Caco-2 (cell line): Measurements from ENCODE around the gene EFNA2. TPM values are rescaled to one million over a fixed set of nuclear protein-coding genes. Genes with fewer than 3 reads are reported as not detected.

Experiments used
- BruUV-seq: library from RNA; stranded (reverse); fragments of 400-500 nt; replicated peaks from 2 replicates; lab custom pipeline; 2021; lab: Mats Ljungman, UMichigan
- CTCF ChIA-PET: fragments of 300-600 bp; sonication (Branson Sonifier 250); formaldehyde crosslinking; loops from one replicate; lab custom pipeline; 2022; ENCODE audit warnings: antibody characterized with exemption; lab: Charles Lee
- POLR2A ChIA-PET: fragments of 300-600 bp; sonication (Branson Sonifier 250); formaldehyde crosslinking; loops from one replicate; lab custom pipeline; 2022; ENCODE audit warnings: antibody characterized with exemption; lab: Charles Lee
- DNase-seq, 2 experiments: peaks; one replicate each; pipeline versions ENCODE4 v3.0.0 to v3.0.0-alpha.2; 2020 to 2022
- H3K27me3 ChIP-seq: replicated peaks from 2 replicates; pipeline ENCODE4 v1.6.0; 2011; ENCODE audit warnings: low read length; ENCODE audit not compliant: control insufficient read depth, insufficient read depth
- H3K36me3 ChIP-seq: 2 replicates; pipeline ENCODE4 v1.5.1; 2011; ENCODE audit warnings: low read length; ENCODE audit not compliant: control insufficient read depth, insufficient read depth
- H3K4me1 ChIP-seq: fragments of 250-450 bp; sonication (Bioruptor Pico); 2 replicates; pipeline ENCODE4 v1.5.1; 2020; ENCODE audit warnings: mild to moderate bottlenecking
- H3K4me3 ChIP-seq: 2 replicates; pipeline ENCODE4 v1.5.1; 2011; ENCODE audit warnings: low read depth, mild to moderate bottlenecking, control low read depth, low read length
- H3K9me3 ChIP-seq: fragments of 250-450 bp; sonication (Bioruptor Pico); 2 replicates; pipeline ENCODE4 v1.5.1; 2020; ENCODE audit warnings: mild to moderate bottlenecking, moderate library complexity
- H3K27ac Mint-ChIP-seq: one replicate; pipeline ENCODE4 v1.8.0; 2022; ENCODE audit warnings: mixed read lengths; ENCODE audit not compliant: unreplicated experiment
- H3K27me3 Mint-ChIP-seq: one replicate; pipeline ENCODE4 v1.8.0; 2022; ENCODE audit warnings: mixed read lengths; ENCODE audit not compliant: insufficient read depth, unreplicated experiment
- H3K36me3 Mint-ChIP-seq: one replicate; pipeline ENCODE4 v1.8.0; 2022; ENCODE audit warnings: mild to moderate bottlenecking, mixed read lengths; ENCODE audit not compliant: insufficient read depth, unreplicated experiment
- H3K4me1 Mint-ChIP-seq: one replicate; pipeline ENCODE4 v1.8.0; 2022; ENCODE audit warnings: low read depth, mixed read lengths; ENCODE audit not compliant: unreplicated experiment
- H3K4me3 Mint-ChIP-seq: one replicate; pipeline ENCODE4 v1.8.0; 2022; ENCODE audit warnings: mild to moderate bottlenecking, moderate library complexity, mixed read lengths; ENCODE audit not compliant: unreplicated experiment
- H3K9me3 Mint-ChIP-seq: one replicate; pipeline ENCODE4 v1.8.0; 2022; ENCODE audit warnings: mixed read lengths; ENCODE audit not compliant: unreplicated experiment
- intact Hi-C: fragments of 100-400 bp; cut with micrococcal nuclease; formaldehyde crosslinking; loops from one replicate; pipeline ENCODE4 v1.10.0; 2022; ENCODE audit not compliant: unreplicated experiment
- total RNA-seq: library from RNA; stranded (reverse); gene quantifications from 2 replicates; pipeline ENCODE4 v1.2.3, GENCODE V29; 2022
- TF ChIP-seq, protein P1 (sequence below), 2 experiments: fragments of 200-600 bp in 1 of 2; IDR thresholded peaks; 1 replicate in 1 of 2; 2 replicates in 1 of 2; pipeline versions ENCODE4 v1.5.1 to v1.8.0; 2011 to 2022; ENCODE audit warnings: antibody characterized with exemption in 1 of 2, control low read depth in 1 of 2, inconsistent platforms in 1 of 2, low read depth in 1 of 2, low read length in 1 of 2, mild to moderate bottlenecking in 1 of 2, moderate library complexity in 1 of 2; ENCODE audit not compliant: insufficient read depth in 1 of 2, severe bottlenecking in 1 of 2, unreplicated experiment in 1 of 2

Gene EFNA2
- total RNA-seq, 1 experiment from 2014 or later, result 18.6 TPM

DNA sequence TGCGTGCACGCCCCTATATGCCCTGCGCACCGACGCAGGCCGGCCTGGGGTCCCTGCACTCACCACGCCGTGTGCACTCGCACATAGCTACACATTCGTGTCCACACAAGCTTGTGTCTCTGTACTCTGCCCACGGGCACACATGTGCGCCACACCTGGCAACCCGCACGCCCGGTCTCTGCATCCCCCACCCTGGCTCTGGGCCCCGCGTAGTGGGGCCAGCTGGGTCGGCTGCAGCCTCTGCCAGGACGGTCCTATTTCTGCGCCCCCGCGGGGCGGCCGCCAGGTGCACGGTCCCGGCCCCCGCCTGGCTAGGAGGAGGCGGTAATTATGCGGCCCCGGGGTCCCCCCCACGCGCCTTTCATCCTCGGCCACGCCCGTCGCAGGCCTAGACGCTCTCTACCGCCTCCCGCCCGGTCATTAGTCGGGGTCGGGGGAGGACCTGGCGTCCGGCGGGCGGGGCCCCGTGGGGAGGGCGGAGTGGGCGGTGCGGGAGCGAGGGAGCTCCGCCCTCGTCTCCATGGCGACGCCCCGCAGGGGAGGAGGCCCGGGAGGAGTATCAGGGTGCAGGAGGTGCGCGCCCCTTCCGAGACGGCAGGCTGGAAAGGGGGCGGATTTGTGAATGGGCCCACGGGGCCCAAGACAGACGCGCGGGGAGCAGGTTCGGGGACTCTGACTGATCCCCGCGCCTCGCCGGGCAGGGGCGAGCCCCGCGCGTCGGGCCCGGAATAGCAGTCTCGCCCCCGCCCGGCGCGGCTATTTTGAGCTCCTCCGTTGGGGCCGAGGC, 19.4 kb upstream of the EFNA2 start:
- Mint-ChIP-seq H3K27ac (peak overlapping the region; percentile 97), H3K9me3 (no peaks in the 10 kb centered on the region), H3K36me3 (peaks cover 70% of the 10 kb centered on the region), H3K4me1 (peaks cover 38% of the 10 kb centered on the region), H3K4me3 (peak overlapping the region; percentile 79), H3K27me3 (no peaks in the 10 kb centered on the region)
- TF ChIP-seq, protein P1, sequence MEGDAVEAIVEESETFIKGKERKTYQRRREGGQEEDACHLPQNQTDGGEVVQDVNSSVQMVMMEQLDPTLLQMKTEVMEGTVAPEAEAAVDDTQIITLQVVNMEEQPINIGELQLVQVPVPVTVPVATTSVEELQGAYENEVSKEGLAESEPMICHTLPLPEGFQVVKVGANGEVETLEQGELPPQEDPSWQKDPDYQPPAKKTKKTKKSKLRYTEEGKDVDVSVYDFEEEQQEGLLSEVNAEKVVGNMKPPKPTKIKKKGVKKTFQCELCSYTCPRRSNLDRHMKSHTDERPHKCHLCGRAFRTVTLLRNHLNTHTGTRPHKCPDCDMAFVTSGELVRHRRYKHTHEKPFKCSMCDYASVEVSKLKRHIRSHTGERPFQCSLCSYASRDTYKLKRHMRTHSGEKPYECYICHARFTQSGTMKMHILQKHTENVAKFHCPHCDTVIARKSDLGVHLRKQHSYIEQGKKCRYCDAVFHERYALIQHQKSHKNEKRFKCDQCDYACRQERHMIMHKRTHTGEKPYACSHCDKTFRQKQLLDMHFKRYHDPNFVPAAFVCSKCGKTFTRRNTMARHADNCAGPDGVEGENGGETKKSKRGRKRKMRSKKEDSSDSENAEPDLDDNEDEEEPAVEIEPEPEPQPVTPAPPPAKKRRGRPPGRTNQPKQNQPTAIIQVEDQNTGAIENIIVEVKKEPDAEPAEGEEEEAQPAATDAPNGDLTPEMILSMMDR (IDR thresholded peaks at IDR 0.05; ENCODE audit: insufficient read depth in 1 of 2, low read depth in 1 of 2, low read length in 1 of 2, severe bottlenecking in 1 of 2, unreplicated experiment in 1 of 2), result peak in 1 of 2 experiments; percentile 3
- H3K4me1 ChIP-seq, result peaks cover 63% of the 10 kb centered on the region
- H3K9me3 ChIP-seq, result no peaks in the 10 kb centered on the region
- H3K27me3 ChIP-seq, result no peaks in the 10 kb centered on the region
- H3K36me3 ChIP-seq, result no peaks in the 10 kb centered on the region
- peak overlapping the region; percentile 58 for H3K4me3 ChIP-seq
- intact Hi-C loops, result loop anchor here (1.0 kb wide), 1 partner anchor 13 kb away; no protein-coding TSS in a partner anchor
- CTCF ChIA-PET, result interaction anchor here (0.6 to 5.4 kb wide), 19 partner anchors 9 to 464 kb away, joined by 3 to 440 read pairs (median 4); partner anchors contain the start of genes ATP5F1D and FAM174C
- POLR2A ChIA-PET, result interaction anchor here (0.6 to 3.5 kb wide), 14 partner anchors 9 to 283 kb away, joined by 3 to 70 read pairs (median 8); partner anchors contain the start of genes ATP5F1D, FAM174C, REEP6 and WDR18
- TSS peak; percentile 42 for BruUV-seq
- peak; percentile 95 to 96 for DNase-seq

DNA sequence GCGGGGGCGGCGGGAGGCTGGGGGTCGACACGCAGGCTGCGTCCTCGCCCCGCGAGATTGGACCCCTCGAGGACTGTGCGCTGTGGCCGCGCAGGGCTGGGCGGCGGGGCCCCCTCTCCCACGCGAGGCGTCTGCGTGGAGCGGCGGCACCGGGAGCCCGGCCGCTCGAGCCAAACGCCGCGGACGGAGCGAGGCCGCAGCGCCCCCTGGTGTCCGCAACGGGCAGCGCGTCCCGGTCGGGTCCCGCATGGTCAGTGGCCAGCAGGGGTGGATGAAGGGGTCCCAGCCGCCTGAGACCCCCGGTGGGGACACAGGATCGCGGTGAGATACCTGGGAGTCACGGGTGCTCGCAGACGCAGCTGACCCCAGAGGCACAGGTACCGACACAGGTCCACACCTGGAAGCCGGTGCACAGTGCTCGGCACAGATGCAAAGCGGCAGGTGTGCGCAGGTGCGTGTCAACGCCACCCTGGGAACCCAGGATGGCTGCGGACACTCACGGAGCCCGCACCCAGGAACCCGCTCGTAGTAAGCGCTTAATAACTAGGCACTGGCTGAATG, 18.7 kb upstream of the EFNA2 start:
- H3K4me3 Mint-ChIP-seq, result peak overlapping the region; percentile 79
- BruUV-seq, result no TSS peak
- Histone ChIP-seq H3K27me3 (no peaks in the 10 kb centered on the region), H3K9me3 (no peaks in the 10 kb centered on the region), H3K4me3 (peak overlapping the region; percentile 58), H3K4me1 (peaks cover 57% of the 10 kb centered on the region), H3K36me3 (no peaks in the 10 kb centered on the region)
- no peaks in the 10 kb centered on the region for H3K9me3 Mint-ChIP-seq
- POLR2A ChIA-PET, result interaction anchor here (0.6 to 3.5 kb wide), 13 partner anchors 11 to 283 kb away, joined by 3 to 70 read pairs (median 8); partner anchors contain the start of genes ATP5F1D, REEP6 and WDR18
- peaks cover 70% of the 10 kb centered on the region for H3K36me3 Mint-ChIP-seq
- intact Hi-C loops, result loop anchor here (1.0 kb wide), 1 partner anchor 14 kb away; no protein-coding TSS in a partner anchor
- peaks cover 31% of the 10 kb centered on the region for H3K4me1 Mint-ChIP-seq
- DNase-seq, result peak in 1 of 2 experiments; percentile 88
- TF ChIP-seq, protein P1 (IDR thresholded peaks at IDR 0.05; ENCODE audit: insufficient read depth in 1 of 2, low read depth in 1 of 2, low read length in 1 of 2, severe bottlenecking in 1 of 2, unreplicated experiment in 1 of 2), result peak; percentile 76 to 90
- H3K27ac Mint-ChIP-seq, result peak overlapping the region; percentile 97
- CTCF ChIA-PET, result interaction anchor here (0.6 to 5.4 kb wide), 17 partner anchors 8 to 463 kb away, joined by 3 to 440 read pairs (median 4); partner anchors contain the start of genes ATP5F1D and FAM174C
- H3K27me3 Mint-ChIP-seq, result no peaks in the 10 kb centered on the region
